PC-3 (cell line): ENCODE data around the gene PLG.
"Not testable (repeated sequence)": the region's sequence is repeated elsewhere in the genome, so short reads cannot be mapped to it uniquely, and the experiment has no call there.

Experiments
- EZH2 ChIP-seq: fragments of 300-600 bp; sonication (generic); IDR thresholded peaks from one replicate; pipeline ENCODE4 v1.6.1; 2017; ENCODE audit warnings: antibody characterized with exemption, mild to moderate bottlenecking, low read length; ENCODE audit not compliant: unreplicated experiment
- EZH2phosphoT487 ChIP-seq: fragments of 300-600 bp; sonication (generic); IDR thresholded peaks from 2 replicates; pipeline ENCODE4 v1.6.1; 2018; ENCODE audit warnings: mild to moderate bottlenecking, antibody characterized with exemption, low read length, borderline replicate concordance
- TF ChIP-seq, protein P1 (sequence below): fragments of 300-600 bp; sonication (generic); conservative IDR thresholded peaks from 2 replicates; pipeline ENCODE4 v1.5.1; 2017; ENCODE audit warnings: antibody characterized with exemption, low read depth, mild to moderate bottlenecking, low read length

DNA sequence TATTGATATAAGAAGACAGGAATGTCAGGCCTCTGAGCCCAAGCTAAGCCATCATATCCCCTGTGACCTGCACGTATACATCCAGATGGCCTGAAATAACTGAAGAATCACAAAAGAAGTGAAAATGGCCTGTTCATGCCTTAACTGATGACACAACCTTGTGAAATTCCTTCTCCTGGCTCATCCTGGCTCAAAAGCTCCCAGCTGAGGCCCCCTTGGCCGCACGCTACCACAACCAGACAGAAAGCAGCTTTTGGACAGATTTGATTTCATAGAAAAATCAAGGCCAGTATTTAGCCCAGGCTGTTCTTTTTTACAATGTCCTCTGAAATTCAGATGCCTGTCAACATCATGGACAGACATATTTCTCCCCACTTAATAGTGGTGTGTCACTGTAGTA lies 78.6 kb downstream of the PLG start:
- TF ChIP-seq, protein P1, sequence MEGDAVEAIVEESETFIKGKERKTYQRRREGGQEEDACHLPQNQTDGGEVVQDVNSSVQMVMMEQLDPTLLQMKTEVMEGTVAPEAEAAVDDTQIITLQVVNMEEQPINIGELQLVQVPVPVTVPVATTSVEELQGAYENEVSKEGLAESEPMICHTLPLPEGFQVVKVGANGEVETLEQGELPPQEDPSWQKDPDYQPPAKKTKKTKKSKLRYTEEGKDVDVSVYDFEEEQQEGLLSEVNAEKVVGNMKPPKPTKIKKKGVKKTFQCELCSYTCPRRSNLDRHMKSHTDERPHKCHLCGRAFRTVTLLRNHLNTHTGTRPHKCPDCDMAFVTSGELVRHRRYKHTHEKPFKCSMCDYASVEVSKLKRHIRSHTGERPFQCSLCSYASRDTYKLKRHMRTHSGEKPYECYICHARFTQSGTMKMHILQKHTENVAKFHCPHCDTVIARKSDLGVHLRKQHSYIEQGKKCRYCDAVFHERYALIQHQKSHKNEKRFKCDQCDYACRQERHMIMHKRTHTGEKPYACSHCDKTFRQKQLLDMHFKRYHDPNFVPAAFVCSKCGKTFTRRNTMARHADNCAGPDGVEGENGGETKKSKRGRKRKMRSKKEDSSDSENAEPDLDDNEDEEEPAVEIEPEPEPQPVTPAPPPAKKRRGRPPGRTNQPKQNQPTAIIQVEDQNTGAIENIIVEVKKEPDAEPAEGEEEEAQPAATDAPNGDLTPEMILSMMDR = not testable (repeated sequence)
- not testable (repeated sequence) for TF ChIP-seq EZH2, EZH2phosphoT487
